GM12873 (cell line): ENCODE measurements around the gene WDR35.

Experiments used
- TF ChIP-seq, protein P1 (sequence below): IDR thresholded peaks from 2 replicates; pipeline ENCODE4 v1.5.1; 2012; ENCODE audit warnings: low read depth, mild to moderate bottlenecking, moderate library complexity, low read length, control low read depth; ENCODE audit not compliant: insufficient read depth; ENCODE audit errors: missing control alignments

The WDR35 gene

DNA sequence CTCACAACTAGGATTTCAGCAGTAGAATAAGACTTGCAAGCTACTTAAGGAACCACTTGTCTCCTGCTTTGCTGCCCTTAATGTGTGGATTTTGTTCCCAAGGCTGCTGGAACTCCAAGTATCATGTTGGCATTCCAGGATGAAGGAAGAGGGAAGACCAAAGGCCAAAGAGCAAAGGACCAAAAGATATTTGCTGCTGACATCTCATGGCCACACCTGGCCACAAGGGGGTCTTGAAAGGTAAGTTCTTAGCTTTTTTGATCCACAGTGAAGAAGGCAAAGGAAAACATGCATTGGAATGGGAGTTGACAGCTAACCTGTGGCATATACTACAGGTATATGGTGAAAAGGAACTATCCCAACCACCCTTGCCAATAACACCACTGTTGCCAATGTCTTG is 26.4 kb upstream of the WDR35 start:
- TF ChIP-seq, protein P1, sequence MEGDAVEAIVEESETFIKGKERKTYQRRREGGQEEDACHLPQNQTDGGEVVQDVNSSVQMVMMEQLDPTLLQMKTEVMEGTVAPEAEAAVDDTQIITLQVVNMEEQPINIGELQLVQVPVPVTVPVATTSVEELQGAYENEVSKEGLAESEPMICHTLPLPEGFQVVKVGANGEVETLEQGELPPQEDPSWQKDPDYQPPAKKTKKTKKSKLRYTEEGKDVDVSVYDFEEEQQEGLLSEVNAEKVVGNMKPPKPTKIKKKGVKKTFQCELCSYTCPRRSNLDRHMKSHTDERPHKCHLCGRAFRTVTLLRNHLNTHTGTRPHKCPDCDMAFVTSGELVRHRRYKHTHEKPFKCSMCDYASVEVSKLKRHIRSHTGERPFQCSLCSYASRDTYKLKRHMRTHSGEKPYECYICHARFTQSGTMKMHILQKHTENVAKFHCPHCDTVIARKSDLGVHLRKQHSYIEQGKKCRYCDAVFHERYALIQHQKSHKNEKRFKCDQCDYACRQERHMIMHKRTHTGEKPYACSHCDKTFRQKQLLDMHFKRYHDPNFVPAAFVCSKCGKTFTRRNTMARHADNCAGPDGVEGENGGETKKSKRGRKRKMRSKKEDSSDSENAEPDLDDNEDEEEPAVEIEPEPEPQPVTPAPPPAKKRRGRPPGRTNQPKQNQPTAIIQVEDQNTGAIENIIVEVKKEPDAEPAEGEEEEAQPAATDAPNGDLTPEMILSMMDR, result peak; percentile 34

DNA sequence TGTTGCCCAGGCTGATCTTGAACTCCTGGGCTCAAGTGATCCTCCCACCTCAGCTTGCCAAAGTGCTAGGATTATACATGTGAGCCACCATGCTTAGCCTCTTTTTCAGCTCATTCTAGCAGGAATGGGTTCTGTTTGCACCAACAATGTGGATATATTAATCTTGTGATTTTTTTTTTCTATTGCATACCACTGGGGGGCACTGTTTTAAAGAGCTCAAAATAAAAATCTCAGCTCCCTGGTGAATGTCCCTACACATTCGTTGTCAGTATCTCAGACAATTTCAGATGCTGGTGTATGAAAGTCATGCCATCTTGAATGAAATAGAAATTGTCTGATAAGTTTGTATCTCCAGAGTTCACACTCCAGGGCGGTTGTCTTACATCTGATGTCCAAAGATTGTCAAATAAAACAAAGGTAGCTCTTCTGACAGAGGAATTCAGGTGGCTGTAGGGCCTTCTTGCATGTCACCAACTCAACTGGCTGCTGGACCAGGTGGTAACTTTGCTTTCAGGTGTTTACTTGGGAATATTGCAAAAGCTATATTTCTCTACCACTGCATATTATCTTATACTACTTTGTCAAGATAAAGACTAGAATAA is 25.7 kb upstream of the WDR35 start:
- TF ChIP-seq, protein P1, result peak; percentile 37

DNA sequence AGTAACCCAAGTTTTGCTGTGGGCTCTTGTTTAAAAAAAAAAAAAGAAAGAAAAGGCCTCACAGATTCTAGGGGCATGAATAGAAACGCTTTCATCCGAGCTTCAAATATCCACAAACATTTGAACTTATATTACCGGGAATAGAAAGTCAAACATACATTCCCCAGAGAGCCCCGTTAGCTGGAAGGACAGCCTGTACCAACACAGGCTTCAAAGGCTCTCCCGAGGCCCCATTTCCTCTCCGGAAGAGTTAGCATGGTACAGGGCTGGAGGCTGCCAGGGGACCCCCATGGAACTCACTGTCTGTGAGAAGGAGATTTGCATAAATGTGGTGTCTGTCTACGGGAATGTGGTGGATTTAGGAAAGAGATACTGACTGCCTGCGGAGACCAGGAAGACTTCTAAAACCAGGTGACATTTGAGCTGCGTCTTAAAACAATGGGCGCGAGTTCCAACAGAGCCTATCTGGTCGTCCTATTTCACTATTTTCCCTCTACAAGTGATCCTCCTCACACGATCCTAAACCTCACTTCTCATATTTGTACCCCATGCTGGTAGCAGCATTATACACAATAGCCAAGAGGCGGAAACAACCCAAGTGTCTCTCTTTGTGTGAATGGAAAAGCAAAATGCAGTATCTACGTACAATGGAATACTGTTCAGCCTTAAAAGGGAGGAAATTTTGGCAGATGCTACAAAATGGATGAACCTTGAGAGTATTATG is 23.4 kb upstream of the WDR35 start:
- TF ChIP-seq, protein P1, result no peak

DNA sequence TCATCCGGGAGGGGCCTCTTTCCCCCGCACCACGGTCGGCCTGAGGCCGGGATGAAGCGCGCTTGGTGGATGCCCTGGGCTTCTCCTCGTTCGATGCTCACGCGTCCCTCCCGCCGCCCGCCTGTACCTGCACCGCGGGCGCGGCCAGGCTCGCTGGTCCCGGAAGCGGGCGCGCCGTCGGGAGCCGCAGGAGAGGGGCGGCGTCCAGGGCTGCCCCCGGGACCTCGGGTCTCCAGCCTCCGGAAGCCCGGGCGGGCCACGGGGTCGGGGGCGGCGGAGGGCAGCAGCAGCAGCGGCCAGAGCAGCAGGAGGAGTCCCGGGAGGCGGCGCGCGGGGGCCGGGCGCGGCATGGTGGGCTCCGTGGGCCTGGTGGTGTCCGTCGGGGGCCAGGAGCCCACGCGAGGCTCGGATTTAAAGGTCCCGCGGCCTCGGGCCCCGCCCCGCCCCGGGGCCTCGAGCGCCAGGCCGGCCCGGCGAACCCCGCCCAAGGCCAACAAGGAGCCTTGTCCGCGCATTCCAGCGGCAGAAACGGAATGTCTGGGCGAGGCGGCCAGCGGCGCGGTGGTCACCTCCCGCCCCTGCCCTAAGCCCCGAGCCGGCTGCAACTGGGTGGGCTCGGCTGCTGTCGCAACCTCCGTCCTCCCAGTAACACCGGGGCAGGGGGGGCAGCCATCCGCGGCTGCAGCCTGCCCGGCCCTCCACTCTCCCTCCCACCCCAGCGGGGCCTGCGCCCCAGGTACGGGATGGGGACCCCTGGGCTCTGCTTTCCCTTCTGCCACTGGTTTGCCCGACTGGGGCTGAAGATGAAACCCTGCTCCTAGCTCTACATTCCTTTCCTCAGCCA is 22.6 kb upstream of the WDR35 start, which contains the start of gene MATN3:
Gene MATN3 (minus strand): TSS at position 387 of the 844 bp plus-strand sequence. CDS start 37 bp downstream, at position 350.
- TF ChIP-seq, protein P1, result no peak

DNA sequence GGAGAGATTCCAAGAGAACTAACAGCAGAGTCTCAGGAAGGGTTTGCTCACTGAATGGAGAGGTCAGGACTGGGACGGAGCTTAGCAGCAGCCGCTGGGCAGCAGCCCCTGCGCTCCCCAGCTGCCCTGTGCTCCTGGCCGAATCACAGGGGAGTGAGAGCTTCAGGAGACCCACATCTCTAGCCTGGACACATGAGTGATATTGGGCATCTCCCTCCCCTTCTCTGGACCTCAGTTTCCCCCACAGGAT is 22.1 kb upstream of the WDR35 start:
- TF ChIP-seq, protein P1, result no peak

DNA sequence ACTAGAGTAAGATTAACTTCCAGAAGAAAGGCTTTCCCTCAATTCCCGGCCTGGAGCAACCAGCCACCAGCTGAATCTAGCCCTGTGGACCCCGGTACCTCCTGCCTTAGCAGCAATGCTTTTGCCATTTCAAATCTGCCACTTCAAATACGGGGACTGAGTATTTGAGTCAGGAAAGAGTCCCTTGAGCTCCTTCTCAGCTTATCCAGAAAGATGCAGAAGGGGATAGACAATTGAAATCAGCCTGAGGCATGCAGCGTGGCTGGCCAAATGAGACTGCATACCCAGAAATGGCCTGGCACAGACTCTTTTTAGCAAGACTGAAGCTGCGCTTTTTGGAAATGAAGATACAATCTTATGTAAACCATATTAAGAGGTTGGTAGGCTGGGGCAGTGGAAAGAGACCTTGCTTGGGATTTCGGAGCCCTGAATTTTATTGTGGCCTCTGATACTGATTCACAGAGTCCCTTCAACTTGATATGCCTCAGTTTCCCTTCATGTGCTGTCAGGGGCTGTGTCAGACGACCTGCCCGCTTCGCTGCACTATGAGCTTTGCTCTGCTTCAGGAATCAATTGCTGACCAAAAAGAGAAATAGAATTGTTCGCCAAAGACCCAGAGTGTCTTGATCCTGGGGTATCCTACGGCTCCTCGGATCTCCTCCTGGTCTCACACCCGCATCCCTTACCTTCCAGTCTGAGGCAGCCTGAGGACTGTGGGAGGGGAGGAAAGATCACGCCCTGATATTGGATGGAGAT is 21.5 kb upstream of the WDR35 start:
- TF ChIP-seq, protein P1, result no peak

DNA sequence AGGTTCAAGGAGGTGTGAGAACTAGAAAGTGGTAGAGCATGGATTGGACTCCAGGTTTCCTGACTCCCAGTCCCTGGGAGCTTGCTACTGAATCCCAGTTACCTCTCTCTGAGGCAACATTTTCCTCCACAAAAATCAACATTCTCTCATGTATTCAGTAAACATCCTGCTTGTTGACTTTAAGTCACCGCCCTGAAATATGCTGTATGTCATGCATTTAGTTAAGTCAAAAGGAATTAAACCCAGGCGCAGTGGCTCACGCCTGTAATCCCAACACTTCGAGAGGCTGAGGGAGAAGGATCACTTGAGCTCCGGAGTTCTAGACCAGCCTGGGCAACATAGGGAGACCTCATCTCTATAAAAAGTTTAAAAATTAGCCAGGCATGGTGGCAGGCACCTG is 18.8 kb upstream of the WDR35 start:
- TF ChIP-seq, protein P1, result no peak
